HG03159 (cell line): ENCODE measurements around the gene MUC5B.
"Not testable (repeated sequence)": the region's sequence is repeated elsewhere in the genome, so short reads cannot be mapped to it uniquely, and the experiment has no call there.

Experiments
- ATAC-seq: cut with Tn5 transposase; IDR thresholded peaks from one replicate; pipeline ENCODE4 v1.9.1; 2021; ENCODE audit warnings: mild to moderate bottlenecking, moderate library complexity; ENCODE audit not compliant: unreplicated experiment

MUC5B gene

DNA sequence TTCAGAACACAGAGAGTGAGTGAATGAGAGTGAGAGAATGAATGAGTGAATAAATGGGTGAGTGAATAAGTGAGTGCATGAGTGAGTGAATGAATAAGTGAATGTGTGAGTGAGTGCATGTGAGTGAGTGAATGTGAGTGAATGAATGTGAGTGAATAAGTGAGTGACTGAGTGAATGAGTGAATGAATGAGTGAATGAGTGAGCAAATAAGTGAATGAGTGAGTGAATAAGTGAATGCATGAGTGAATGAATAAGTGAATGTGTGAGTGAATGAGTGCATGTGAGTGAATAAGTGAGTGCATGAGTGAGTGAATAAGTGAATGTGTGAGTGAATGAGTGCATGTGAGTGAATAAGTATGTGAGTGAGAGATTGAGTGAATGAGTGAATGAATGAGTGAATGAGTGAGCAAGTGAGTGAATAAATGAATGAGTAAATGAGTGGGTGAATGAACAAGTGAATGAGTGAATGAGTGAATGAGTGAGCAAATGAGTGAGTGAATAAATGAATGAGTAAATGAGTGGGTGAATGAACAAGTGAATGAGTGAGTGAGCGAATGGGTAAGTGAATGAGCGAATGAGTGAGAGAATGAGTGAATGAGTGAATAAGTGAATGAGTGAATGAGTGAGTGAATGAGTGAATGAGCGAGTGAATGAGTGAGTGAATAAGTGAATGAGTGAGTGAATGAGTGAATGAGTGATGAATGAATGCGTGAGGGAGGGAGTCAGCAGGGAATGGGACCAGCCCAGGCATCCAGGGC lies 21.3 kb upstream of the MUC5B start:
- no peak for ATAC-seq

DNA sequence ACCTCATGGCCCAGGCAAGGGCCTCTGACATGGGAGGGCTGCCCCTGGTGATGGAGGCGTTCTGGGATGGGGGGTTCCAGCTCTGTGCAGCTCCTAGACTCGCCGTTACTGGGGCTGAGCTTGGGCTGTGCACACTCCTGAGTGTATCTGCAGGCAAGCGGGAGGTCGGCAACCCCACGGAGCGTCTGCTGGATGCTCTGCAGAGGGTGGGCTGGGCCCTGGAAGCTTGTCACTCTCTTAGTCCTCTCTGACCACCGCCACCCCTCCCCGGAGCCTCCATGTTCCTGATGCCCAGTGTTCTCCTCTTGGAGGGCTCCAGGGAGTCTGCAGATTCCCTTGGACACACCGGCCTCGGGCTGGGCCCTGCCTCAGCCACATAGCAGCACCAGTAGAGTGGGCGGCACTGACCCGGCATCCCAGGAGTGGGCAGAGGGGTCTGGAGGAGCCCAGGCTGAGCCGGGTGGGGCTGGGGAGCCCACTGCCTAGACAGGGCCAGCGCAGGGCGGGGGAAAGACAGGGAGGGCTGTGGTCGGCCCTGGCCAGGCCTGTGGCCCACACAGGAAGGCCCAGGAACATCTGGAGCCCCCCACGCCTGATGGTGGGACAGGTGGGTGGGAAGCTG lies 20.6 kb upstream of the MUC5B start:
- ATAC-seq = no peak

DNA sequence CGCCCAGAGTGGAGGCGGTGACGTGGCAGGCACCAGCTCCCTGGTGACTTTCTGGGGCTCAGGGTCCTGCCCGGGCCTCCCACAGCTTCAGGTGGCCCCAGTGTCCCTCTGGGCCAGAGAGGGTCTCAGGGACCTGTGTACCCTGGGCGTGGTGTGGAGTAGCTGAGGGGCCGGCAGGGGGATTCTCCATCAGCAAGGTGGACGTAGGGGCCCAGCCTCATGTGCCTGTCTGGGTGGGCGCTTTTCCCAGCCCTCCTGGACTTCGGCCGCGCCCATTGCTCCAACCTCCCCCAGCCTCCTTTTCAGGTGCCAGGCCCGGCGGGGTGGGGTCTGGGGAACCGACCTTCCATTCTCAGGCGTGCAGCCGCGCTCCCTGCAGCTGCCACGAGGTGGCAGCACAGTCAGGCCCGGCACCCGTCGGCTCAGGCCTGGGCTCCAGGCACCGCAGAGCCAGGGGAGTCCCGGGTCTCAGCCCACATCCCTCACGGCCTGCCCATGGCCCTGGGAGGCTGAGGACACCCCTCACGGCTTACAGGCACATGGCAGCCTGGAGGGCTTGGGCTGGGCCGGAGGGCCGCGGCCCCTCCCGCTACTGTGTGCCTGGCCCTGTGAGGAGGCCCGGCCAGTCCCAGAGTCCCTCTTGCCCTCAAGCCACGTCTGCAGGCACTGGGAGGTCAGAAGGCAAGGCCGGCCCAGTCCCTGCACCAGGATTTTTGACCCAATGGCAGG lies 19.9 kb upstream of the MUC5B start:
- no peak for ATAC-seq

DNA sequence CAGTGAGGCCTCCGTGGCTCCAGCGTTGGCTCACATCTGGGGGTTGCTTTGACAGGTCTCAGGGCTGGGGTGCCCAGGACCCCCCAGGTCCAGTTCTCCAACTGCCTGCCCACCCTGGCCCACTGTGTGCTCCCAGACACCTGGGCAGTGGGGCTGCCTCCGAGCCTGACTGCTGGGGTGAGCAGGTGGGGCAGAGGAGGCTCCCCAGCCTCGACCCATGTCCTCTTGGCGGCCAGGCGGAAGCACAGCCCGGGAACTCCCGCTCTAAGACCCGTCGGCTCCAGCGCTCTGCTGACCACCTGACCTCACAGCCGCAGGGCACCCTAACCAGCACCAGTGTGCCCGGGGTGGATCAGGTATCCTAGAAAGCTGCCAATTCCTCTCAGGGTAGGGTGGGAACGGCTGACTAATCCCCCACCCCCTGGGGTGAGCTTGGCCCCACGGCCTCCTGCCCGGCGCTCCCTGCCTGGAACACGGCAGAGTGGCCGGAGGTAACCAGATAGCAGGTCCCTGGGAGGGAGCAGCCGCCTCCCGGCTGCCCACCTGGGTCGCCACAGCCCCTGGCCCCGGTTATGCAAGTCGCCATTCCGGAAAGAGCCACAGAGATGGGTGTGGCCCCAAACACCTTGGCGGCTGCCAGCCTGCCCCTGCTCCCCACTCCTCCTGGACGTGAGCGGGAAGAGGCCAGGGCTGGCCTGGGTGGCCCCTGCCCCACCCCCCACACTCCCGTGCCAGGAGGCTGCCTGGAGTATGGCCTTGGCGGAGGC lies 19.2 kb upstream of the MUC5B start:
- no peak for ATAC-seq

DNA sequence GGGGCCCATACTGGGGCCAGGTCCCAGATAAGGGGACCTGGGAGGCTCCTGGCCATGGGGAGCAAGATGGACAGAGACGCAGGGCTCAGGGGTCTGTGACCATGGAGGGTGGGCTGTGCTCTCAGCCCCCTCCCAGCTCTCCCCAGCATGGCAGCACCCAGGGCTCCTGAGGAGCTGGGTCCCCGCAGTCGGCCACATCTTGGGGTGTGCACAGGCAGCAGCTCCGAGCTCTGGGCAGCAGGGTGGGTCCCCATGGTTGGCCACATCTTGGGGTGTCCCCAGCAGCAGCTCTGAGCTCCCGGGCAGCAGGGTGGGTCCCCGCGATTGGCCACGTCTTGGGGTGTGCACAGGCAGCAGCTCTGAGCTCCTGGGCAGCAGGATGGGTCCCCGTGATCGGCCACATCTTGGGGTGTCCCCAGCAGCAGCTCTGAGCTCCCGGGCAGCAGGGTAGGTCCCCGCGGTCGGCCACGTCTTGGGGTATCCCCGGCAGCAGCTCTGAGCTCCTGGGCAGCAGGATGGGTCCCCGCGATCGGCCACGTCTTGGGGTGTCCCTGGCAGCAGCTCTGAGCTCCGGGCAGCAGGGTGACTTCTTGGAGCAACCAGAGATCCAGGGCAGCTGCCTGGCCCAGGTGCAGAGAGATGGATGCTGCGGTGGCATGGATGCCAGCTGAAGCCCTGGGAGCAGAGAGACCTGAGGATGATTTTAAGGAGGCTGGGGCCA lies 18.3 kb upstream of the MUC5B start:
- no peak for ATAC-seq

DNA sequence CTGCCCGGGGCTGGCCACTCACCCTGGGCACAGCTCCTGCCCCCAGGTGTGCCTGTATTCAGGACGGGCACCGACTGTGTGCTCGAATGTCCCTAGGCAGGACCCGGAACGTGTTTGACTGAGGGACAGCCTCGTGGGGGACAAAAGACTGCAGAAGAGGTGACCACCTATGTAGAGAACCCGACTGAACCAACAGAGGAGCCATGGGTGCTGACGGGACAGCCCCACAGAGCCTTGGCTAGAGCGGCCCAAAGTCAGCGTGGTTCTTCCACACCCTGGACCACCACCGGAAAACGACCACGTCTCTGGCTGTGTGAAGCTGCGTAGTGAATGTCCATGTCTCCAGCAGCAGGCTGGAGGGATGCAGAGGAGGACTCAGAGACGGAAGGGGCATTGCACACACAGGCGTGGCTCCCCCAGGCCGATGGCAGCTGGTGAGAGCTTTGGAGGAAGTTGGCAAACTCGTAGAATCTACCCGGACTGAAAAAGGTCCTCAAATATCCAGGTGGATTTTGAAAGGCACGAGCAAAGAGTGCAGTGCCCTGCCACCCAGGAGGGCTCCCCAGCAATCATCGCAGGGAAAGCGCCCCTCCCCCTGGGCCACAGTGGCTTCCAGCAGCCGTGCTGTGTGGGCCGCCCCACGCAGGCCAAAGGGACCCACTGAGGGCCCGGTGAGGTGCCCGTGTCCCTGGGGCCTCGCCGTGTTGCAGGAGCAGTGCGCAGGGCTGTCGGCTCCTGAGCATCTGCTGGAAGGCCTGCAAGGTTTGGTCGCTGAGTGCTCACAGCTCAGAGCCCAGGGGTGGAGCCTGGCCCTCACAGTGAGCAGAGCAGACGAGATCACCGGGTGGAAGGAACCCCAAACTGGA lies 17.5 kb upstream of the MUC5B start:
- ATAC-seq = no peak

DNA sequence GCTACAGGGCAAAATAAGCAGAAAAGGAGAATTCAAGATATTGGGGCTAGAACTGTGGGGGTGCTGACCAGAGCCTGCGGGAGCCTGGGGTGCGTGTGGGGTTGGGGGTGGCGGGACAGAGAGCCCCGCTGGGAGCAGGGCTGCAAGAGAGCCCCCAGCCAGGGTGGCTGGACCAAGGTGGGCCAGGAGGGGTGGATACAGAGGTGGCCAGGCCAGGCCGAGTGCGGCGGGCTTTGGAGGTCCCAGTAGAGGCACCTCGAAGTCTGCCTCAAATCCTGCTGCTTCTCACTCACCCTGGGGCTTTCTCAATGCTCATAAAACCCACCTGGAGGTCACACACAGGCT lies 16.9 kb upstream of the MUC5B start:
- ATAC-seq = no peak

DNA sequence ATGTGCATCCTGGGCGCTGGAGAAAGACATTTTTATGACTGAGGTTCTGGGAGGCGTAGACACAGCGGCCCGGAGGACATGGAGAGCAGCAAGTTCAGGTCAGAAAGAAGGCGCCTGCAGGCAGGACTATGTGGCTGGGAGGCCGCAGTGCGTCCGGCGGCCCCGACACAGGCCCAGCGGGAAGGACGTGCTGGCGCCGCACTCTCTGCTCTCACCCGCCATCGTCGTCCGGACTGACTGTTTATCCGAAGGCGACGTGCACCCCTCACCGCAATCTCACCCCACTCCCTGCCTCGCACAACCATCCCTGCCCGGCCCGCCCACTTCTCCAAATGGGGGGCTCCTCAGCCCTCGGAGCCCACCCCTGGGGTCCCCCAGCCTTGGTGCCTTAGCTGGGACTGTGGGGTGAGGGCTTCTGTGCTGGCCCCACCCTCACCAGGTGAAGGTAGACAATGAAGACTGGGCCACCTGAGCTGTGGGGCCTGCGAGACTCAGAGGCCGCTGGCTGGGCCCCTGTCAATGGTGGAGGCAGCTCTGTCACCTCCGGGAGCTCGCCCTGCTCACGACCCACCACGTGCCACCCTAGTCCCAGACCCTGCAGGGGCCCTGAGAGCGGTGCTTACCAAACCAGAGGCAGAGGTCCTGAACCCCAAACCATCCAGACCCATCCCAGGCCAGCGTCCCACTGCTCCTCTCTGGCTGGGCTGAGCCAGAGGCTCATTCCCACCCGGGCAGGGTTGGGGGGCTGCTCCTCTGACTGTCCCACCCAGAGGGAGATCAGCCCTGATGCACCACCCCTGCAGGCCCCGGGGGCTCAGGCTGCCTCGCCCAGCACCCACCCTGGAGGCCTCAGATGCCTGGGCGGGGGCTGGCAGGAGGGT lies 16.2 kb upstream of the MUC5B start:
- no peak for ATAC-seq

DNA sequence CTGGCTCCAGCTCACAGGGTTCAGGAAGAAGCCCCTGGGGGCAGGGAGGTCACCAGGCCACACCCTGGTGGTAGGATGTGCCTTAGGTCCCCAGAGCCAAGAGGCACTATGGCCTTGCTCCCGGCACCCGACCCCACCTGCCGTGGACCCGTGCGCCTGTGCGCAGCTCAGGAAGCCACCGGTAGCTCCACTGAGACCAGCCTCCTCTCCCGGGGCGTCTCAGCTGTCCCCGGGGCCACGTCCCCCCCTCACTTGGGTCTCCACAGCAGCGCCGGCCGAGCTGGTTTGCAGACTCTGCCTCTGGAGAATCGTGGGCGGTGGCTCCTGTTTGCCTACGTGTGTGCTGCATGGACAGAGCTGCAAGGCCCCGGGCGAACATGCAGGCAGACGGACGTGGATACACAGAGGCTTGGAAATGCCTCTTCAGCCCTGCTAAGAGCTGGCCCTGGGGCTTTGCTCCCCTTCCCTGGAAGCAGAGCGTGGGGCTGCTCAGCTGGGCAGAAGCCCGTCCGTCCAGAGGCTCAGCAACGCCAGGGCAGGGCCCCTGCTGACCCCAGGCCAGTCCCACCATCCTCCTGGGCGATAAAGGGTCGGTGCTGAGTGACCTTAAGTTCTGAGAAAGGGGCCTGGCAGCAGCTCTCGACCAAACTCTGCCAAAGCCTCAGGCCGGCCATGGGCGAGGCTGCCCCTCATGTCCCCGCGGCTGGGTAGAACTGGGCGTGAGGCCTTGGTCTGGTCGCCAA lies 15.3 kb upstream of the MUC5B start:
- no peak for ATAC-seq

DNA sequence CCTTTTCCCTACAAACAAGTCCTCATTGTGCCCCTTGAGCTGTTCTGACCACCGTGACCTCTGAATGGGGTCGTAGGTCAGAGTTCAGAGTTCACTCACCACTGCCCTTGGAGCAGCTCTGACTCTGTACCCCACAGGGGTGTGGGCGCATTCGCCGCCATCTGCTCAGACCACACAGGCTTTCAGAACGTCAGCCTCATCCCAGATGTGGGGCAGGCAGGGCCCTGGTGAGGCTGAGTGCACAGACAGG lies 14.8 kb upstream of the MUC5B start:
- no peak for ATAC-seq

DNA sequence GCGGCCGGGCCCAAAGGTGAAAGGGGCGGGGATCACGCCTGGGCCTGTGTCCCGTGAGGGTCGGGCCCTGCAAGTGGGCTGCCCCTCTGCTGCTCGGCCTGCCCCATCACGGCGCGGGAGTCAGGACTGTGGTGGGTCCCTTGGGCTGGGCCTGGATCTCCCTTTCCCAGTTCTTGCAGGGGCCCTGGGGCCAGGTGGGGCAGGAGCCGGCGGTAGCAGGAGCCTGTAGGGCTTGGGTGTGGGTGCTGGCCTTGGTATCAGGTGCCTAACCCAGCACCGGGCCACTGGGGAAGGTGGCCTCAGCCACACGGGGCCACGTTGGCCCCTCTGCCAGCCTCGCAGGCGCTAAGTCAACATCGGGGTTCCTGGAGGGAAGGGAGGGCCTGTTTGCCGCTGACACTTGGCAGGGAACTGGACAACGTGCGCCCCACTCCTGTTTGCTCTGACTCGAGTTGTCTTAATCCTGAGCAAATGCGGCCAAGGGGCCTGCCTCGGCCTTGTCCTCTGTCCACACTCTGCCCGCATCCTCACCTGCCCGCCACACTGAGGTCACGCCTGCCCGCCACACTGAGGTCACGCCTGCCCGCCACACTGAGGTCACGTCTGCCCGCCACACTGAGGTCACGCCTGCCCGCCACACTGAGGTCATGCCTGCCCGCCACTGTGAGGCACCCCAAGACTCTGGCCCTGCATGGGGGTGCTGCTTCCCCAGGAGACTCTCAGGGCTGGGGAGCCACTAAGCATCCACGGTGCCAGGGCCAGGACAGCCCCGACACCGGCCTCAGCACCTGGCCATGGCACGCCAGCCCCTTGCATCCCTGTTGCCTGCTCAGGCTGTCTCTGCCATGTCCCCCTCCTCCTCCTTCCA lies 14.2 kb upstream of the MUC5B start:
- no peak for ATAC-seq

DNA sequence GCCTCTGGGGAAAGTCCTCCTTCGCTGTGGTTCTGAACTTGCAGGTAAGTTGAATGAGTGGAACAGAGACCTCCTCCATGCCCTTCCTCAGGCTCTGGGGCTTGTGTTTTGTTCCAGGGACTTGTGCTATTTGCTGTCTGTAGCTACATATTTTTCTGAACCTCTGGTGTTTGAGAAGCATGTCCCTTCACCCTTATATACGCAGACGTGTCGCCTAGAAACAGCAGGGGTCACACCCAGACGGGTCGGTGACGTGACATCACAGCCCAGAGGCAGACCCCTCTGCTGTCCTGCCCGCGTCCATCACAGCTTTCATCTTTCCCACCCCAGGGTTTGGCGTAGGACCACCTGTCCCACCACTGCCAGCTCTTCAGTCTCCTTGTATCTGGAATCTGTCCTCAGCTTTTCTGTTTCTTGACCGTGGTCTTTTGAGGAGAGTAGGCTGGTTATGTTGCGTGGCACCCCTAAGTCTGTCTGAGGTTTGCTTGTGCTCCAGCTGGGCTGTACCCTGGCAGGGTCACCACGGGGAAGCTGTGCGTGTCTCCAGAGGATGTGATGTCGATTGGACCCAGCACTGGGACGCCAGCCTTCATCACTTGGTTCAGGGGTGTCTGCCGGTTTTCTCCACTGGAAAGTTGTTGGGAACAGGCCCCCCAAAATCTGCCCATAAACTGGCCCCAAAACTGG lies 13.4 kb upstream of the MUC5B start:
- no peak for ATAC-seq

DNA sequence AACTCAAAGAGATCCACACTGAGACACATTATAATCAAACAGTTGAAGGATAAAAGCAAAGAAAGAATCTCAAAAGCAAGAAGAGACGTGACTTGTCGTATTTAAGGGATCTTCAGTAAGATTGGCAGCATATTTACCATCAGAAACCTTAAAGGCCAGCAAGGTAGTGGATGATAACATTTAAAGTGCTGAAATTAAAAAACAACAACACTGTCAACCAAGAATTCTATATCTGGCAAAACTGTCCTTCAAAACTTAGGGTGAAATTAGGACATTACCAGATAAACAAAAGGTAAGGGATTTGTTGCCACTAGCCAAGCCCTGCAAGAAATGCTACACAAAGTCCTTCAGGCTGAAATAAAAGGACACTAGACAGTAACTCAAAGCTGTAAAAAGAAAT lies 11.0 kb upstream of the MUC5B start:
- no peak for ATAC-seq

DNA sequence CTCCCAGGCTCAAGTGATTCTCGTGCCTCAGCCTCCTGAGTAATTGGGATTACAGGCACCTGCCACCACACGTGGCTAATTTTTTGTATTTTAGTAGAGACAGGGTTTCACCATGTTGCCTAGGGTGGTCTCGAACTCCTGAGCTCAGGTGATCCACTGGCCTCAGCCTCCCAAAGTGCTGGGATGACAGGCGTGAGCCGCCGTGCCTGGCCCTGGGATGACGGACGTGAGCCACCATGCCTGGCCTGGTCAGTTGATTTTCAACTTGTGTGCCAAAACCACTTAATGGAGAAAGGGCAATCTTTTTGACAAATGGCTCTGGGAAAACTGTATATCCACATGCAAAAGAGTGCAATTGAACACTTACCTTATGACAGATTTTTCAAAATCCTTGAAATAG lies 7.0 kb upstream of the MUC5B start:
- ATAC-seq = not testable (repeated sequence)

DNA sequence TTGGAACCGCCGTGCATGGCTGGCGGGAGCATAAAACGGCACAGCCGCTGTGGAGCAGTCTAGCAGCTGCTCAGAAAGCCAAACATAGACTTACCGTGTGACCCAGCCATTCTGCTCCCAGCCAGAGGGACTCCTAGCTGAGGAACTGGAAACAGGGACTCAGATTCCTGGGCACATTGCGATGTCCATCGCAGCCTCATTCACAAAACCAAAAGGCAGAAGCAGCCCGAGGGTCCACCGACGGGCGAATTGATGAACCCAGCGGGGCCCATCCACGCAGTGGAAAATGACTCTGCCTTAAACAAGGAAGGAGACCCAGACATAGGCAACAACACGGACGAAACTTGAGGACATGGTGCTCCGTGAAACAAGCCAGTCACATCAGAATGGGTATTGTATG lies 5.7 kb upstream of the MUC5B start:
- ATAC-seq = no peak

DNA sequence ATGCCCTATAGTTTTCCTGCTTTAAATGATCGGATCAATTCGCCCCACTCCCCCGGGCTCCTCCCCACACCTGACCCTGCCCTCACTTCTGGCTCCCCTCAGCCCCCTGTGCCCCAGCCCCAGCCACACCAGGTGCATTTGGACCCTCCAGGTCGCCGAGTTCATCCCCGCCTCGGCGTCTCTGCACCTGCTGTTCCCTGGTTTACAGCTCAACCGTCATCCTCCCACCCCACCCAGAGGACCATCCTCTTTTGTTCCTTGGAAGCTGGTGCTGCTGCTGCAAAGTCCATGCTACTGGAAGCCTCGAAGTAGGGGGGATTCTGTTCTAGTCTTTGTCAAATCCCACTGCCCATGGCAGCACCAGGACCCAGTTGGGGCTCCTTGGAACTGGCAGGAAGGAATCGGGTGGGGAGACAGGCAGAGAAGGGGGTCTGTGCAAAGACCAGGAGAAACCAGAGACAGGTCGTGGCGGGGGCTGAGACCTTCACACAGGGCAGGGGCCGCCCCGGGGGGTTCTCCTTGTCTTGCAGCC lies 4.5 kb upstream of the MUC5B start:
- no peak for ATAC-seq
